GM23248 (cell line): ENCODE data around the gene ANKRD6.

ENCODE experiments used
- EZH2 ChIP-seq: fragments of 200-600 bp; sonication (generic); IDR thresholded peaks from 2 replicates; pipeline ENCODE4 v1.6.1; 2018; ENCODE audit warnings: antibody characterized with exemption, mild to moderate bottlenecking; ENCODE audit not compliant: insufficient read depth, poor library complexity, severe bottlenecking
- EZH2phosphoT487 ChIP-seq: fragments of 200-600 bp; sonication (generic); IDR thresholded peaks from 2 replicates; pipeline ENCODE4 v1.6.1; 2018; ENCODE audit warnings: antibody characterized with exemption, moderate library complexity, mild to moderate bottlenecking, low read depth; ENCODE audit not compliant: insufficient read depth

DNA sequence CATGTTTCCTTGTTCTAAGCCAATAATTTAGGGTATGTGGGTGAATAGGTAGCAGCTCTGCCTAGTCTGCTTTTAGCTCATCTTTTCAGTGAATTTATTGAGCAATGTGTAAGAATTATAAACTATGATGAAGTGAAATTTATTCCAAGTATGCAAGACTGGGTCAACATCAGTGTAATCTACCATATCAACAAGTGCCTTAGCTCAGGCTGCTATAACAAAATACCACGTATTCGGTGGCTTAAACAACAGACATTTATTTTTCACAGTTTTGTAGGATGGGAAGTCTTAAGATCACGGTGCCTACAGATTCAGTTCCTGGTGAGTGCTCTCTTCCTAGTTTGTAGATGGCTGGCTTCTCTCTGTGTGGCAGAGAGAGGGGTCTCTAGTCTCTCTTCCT is 151.6 kb downstream of the ANKRD6 start:
- TF ChIP-seq EZH2, result no peak
- TF ChIP-seq EZH2phosphoT487, result no peak
